Left hindlimb (tissue), 1 donor: ENCODE measurements around the gene AGAP1.

ENCODE experiments used
- DNase-seq: peaks from one replicate; pipeline ENCODE4 v3.0.0-alpha.2; 2018

AGAP1 gene

GRCh38 chr2:235551965-235552364 lies 58.1 kb downstream of the AGAP1 start:
- DNase-seq: peak; percentile 53

- no peak for DNase-seq
Observed at GRCh38 chr2:235552671-235553070, 58.8 kb downstream of the AGAP1 start.

GRCh38 chr2:235553291-235553690 lies 59.4 kb downstream of the AGAP1 start:
- no peak for DNase-seq

- no peak for DNase-seq
Observed at GRCh38 chr2:235553696-235554100, 59.9 kb downstream of the AGAP1 start.

GRCh38 chr2:235554385-235554784 lies 60.5 kb downstream of the AGAP1 start:
- no peak for DNase-seq

- no peak for DNase-seq
Observed at GRCh38 chr2:235554936-235555335, 61.1 kb downstream of the AGAP1 start.

GRCh38 chr2:235555371-235555770 lies 61.5 kb downstream of the AGAP1 start:
- DNase-seq: no peak

- no peak for DNase-seq
Observed at GRCh38 chr2:235556086-235556485, 62.2 kb downstream of the AGAP1 start.

GRCh38 chr2:235556901-235557300 lies 63.1 kb downstream of the AGAP1 start:
- DNase-seq: no peak

GRCh38 chr2:235557903-235558302 lies 64.1 kb downstream of the AGAP1 start:
- DNase-seq: no peak

GRCh38 chr2:235558572-235558971 lies 64.7 kb downstream of the AGAP1 start:
- DNase-seq: no peak

GRCh38 chr2:235560345-235560744 lies 66.5 kb downstream of the AGAP1 start:
- no peak for DNase-seq

GRCh38 chr2:235561450-235561849 lies 67.6 kb downstream of the AGAP1 start:
- DNase-seq: no peak

GRCh38 chr2:235562065-235562747 lies 68.4 kb downstream of the AGAP1 start:
- no peak for DNase-seq

GRCh38 chr2:235563056-235563910 lies 69.4 kb downstream of the AGAP1 start:
- no peak for DNase-seq

- DNase-seq: no peak
Observed at GRCh38 chr2:235564066-235564465, 70.2 kb downstream of the AGAP1 start.

- DNase-seq: no peak
Observed at GRCh38 chr2:235564884-235565530, 71.2 kb downstream of the AGAP1 start.

GRCh38 chr2:235566415-235566814 lies 72.6 kb downstream of the AGAP1 start:
- DNase-seq: no peak

- DNase-seq: no peak
Observed at GRCh38 chr2:235566931-235567495, 73.2 kb downstream of the AGAP1 start.

- DNase-seq: no peak
Observed at GRCh38 chr2:235567842-235568241, 74.0 kb downstream of the AGAP1 start.

- DNase-seq: no peak
Observed at GRCh38 chr2:235568431-235568830, 74.6 kb downstream of the AGAP1 start.

GRCh38 chr2:235569837-235570236 lies 76.0 kb downstream of the AGAP1 start:
- DNase-seq: no peak

- DNase-seq: no peak
Observed at GRCh38 chr2:235570256-235570655, 76.4 kb downstream of the AGAP1 start.
